ENCODE data around the gene RASA4B.
"Not testable (repeated sequence)": the region's sequence is repeated elsewhere in the genome, so short reads cannot be mapped to it uniquely, and the experiment has no call there.

RASA4B gene

GRCh38 chr7:102512642-102513221 is 4.8 kb downstream of the RASA4B start:
- not testable (repeated sequence) for DNase-seq (ENCODE audit: extremely low read depth, low read depth)

GRCh38 chr7:102511860-102512522 is 5.6 kb downstream of the RASA4B start:
- not testable (repeated sequence) for DNase-seq (ENCODE audit: extremely low read depth, low read depth)

- DNase-seq (ENCODE audit: extremely low read depth, low read depth), result not testable (repeated sequence)
Measured at GRCh38 chr7:102510575-102510974, 7.0 kb downstream of the RASA4B start.

- DNase-seq (ENCODE audit: extremely low read depth, low read depth), result not testable (repeated sequence)
Measured at GRCh38 chr7:102507410-102508088, 10.0 kb downstream of the RASA4B start.

GRCh38 chr7:102505298-102506185 is 12.0 kb downstream of the RASA4B start:
- DNase-seq (ENCODE audit: extremely low read depth, low read depth), result not testable (repeated sequence)

- DNase-seq (ENCODE audit: extremely low read depth, low read depth), result not testable (repeated sequence)
Measured at GRCh38 chr7:102503141-102503540, 14.4 kb downstream of the RASA4B start.

- not testable (repeated sequence) for DNase-seq (ENCODE audit: extremely low read depth, low read depth)
Measured at GRCh38 chr7:102498321-102498720, 19.3 kb downstream of the RASA4B start.

GRCh38 chr7:102497308-102497707 is 20.3 kb downstream of the RASA4B start:
- DNase-seq (ENCODE audit: extremely low read depth, low read depth), result not testable (repeated sequence)

GRCh38 chr7:102496861-102497260 is 20.7 kb downstream of the RASA4B start:
- not testable (repeated sequence) for DNase-seq (ENCODE audit: extremely low read depth, low read depth)

GRCh38 chr7:102494473-102495149 is 23.0 kb downstream of the RASA4B start:
- DNase-seq (ENCODE audit: extremely low read depth, low read depth), result not testable (repeated sequence)

- DNase-seq (ENCODE audit: extremely low read depth, low read depth), result not testable (repeated sequence)
Measured at GRCh38 chr7:102494026-102494425, 23.6 kb downstream of the RASA4B start.

- DNase-seq (ENCODE audit: extremely low read depth, low read depth), result not testable (repeated sequence)
Measured at GRCh38 chr7:102493220-102493935, 24.2 kb downstream of the RASA4B start.

GRCh38 chr7:102490529-102491075 is 27.0 kb downstream of the RASA4B start:
- DNase-seq (ENCODE audit: extremely low read depth, low read depth), result not testable (repeated sequence)

- not testable (repeated sequence) for DNase-seq (ENCODE audit: extremely low read depth, low read depth)
Measured at GRCh38 chr7:102484317-102484716, 33.3 kb downstream of the RASA4B start.

GRCh38 chr7:102481962-102482361 is 35.6 kb downstream of the RASA4B start:
- not testable (repeated sequence) for DNase-seq (ENCODE audit: extremely low read depth, low read depth)
